Smooth muscle cell (in vitro differentiated cells): Measurements from ENCODE around the gene VPREB3. TPM values are rescaled to one million over a fixed set of nuclear protein-coding genes. Genes with fewer than 3 reads are reported as not detected.

ENCODE experiments used
- DNase-seq: peaks from one replicate; lab custom pipeline; 2025; ENCODE audit not compliant: unreplicated experiment; lab: John Stamatoyannopoulos, UW
- H2AFZ ChIP-seq: fragments of 200-600 bp; sonication (generic); 2 replicates; pipeline ENCODE4 v1.6.0; 2016; ENCODE audit warnings: antibody characterized with exemption, low read depth, mild to moderate bottlenecking
- H3F3A ChIP-seq: fragments of 200-600 bp; sonication (generic); 2 replicates; pipeline ENCODE4 v1.6.0; 2017; ENCODE audit warnings: antibody characterized with exemption, low read depth
- H3K27ac ChIP-seq: fragments of 200-600 bp; sonication (generic); 2 replicates; pipeline ENCODE4 v1.5.1; 2016; ENCODE audit warnings: low read depth, mild to moderate bottlenecking
- H3K27me3 ChIP-seq: fragments of 200-600 bp; sonication (generic); 2 replicates; pipeline ENCODE4 v1.6.1; 2016; ENCODE audit warnings: low read depth, mild to moderate bottlenecking
- H3K36me3 ChIP-seq: fragments of 200-600 bp; sonication (generic); 2 replicates; pipeline ENCODE4 v1.5.1; 2016; ENCODE audit warnings: low read depth
- H3K4me1 ChIP-seq: fragments of 200-600 bp; sonication (generic); 2 replicates; pipeline ENCODE4 v1.5.1; 2016; ENCODE audit warnings: low read depth
- H3K4me2 ChIP-seq: fragments of 200-600 bp; sonication (generic); 2 replicates; pipeline ENCODE4 v1.6.0; 2016; ENCODE audit warnings: mild to moderate bottlenecking
- H3K4me3 ChIP-seq: fragments of 200-600 bp; sonication (generic); 2 replicates; pipeline ENCODE4 v1.5.1; 2016; ENCODE audit warnings: mild to moderate bottlenecking
- H3K79me2 ChIP-seq: fragments of 200-600 bp; sonication (generic); 2 replicates; pipeline ENCODE4 v1.6.0; 2016; ENCODE audit warnings: low read depth, mild to moderate bottlenecking
- H3K9ac ChIP-seq: fragments of 200-600 bp; sonication (generic); 2 replicates; pipeline ENCODE4 v1.6.0; 2016; ENCODE audit warnings: low read depth
- H3K9me3 ChIP-seq: fragments of 200-600 bp; sonication (generic); replicated peaks from 2 replicates; pipeline ENCODE4 v1.5.1; 2016; ENCODE audit warnings: low read depth
- H4K20me1 ChIP-seq: fragments of 200-600 bp; sonication (generic); 2 replicates; pipeline ENCODE4 v1.6.0; 2016; ENCODE audit warnings: low read depth
- CTCF ChIP-seq: fragments of 200-600 bp; sonication (generic); IDR thresholded peaks from 2 replicates; pipeline ENCODE4 v1.5.1; 2017; ENCODE audit warnings: borderline replicate concordance, mild to moderate bottlenecking, antibody characterized with exemption; ENCODE audit not compliant: insufficient read depth, poor library complexity, severe bottlenecking
- WGBS: methylation state at CpG from one replicate; pipeline ENCODE4 v1.1.7; 2016; ENCODE audit warnings: low lambda C conversion rate; 5-methylcytosine and 5-hydroxymethylcytosine counted together
- polyA plus RNA-seq: library from polyadenylated mRNA; unstranded; fragments of >200 nt; fragmentation: Nextera tagmentation; extraction: Ambion mirVana; gene quantifications from 2 replicates; pipeline ENCODE4 v1.2.1, GENCODE V29; 2016
- total RNA-seq: library from RNA; depleted of rRNA; stranded (reverse); fragments of >200 nt; gene quantifications from 2 replicates; pipeline ENCODE4 v1.2.3, GENCODE V29; 2014

The VPREB3 gene
- total and polyA plus RNA-seq, 2 experiments from 2014 or later: not detected

- Histone ChIP-seq H3K36me3 (no peaks in the 10 kb centered on the region), H4K20me1 (no peaks in the 10 kb centered on the region), H3K4me3 (no peak overlapping the region), H2AFZ (no peak overlapping the region), H3K9ac (no peak overlapping the region), H3K27me3 (no peaks in the 10 kb centered on the region), H3K4me2 (no peak overlapping the region), H3F3A (no peaks in the 10 kb centered on the region), H3K27ac (no peak overlapping the region), H3K79me2 (no peaks in the 10 kb centered on the region), H3K9me3 (no peaks in the 10 kb centered on the region), H3K4me1 (peaks cover 8% of the 10 kb centered on the region)
- no peak for DNase-seq
- WGBS: 87% methylated on average over 3 of the region's 3 CpGs
- TF ChIP-seq CTCF: no peak
Observed at GRCh38 chr22:23775779-23776375, 21.7 kb upstream of the VPREB3 start.

- Histone ChIP-seq H3K4me3 (no peak overlapping the region), H3K27me3 (no peaks in the 10 kb centered on the region), H3K36me3 (no peaks in the 10 kb centered on the region), H3K4me1 (peaks cover 8% of the 10 kb centered on the region), H3K79me2 (no peaks in the 10 kb centered on the region), H3K4me2 (peak overlapping the region; percentile 8), H2AFZ (no peak overlapping the region), H3K9me3 (no peaks in the 10 kb centered on the region), H3K27ac (no peak overlapping the region), H3F3A (no peaks in the 10 kb centered on the region), H3K9ac (no peak overlapping the region), H4K20me1 (no peaks in the 10 kb centered on the region)
- TF ChIP-seq CTCF: no peak
- DNase-seq: no peak
- WGBS: 100% methylated on average over 2 of the region's 2 CpGs
Observed at GRCh38 chr22:23774922-23775436, 20.8 kb upstream of the VPREB3 start.

GRCh38 chr22:23774114-23774921 is 20.1 kb upstream of the VPREB3 start:
- H2AFZ ChIP-seq: no peak overlapping the region
- H3K36me3 ChIP-seq: no peaks in the 10 kb centered on the region
- H3K27me3 ChIP-seq: no peaks in the 10 kb centered on the region
- H3K4me3 ChIP-seq: no peak overlapping the region
- no peak for DNase-seq
- H3K9me3 ChIP-seq: no peaks in the 10 kb centered on the region
- TF ChIP-seq CTCF: no peak
- H3F3A ChIP-seq: no peaks in the 10 kb centered on the region
- H3K4me1 ChIP-seq: peaks cover 8% of the 10 kb centered on the region
- H4K20me1 ChIP-seq: no peaks in the 10 kb centered on the region
- 76% methylated on average over 12 of the region's 12 CpGs for WGBS
- no peak overlapping the region for H3K9ac ChIP-seq
- H3K79me2 ChIP-seq: no peaks in the 10 kb centered on the region
- peak overlapping the region; percentile 8 for H3K4me2 ChIP-seq
- H3K27ac ChIP-seq: no peak overlapping the region
